HG02642 (cell line): ENCODE measurements around the gene CHKA.

Experiments
- ATAC-seq: cut with Tn5 transposase; IDR thresholded peaks from one replicate; pipeline ENCODE4 v1.9.1; 2021; ENCODE audit warnings: mild to moderate bottlenecking; ENCODE audit not compliant: unreplicated experiment, poor library complexity

CHKA gene

GRCh38 chr11:68121067-68121899, at the start of gene CHKA:
TSS of gene CHKA (minus strand) at chr11:68121388. CDS start at chr11:68121177, 211 bp downstream.
- peak; percentile 89 for ATAC-seq

GRCh38 chr11:68169442-68169841, 48.3 kb upstream of the CHKA start:
- no peak for ATAC-seq

GRCh38 chr11:68168694-68169093, 47.5 kb upstream of the CHKA start:
- no peak for ATAC-seq

- no peak for ATAC-seq
Measured at GRCh38 chr11:68167474-68167873, 46.3 kb upstream of the CHKA start.

GRCh38 chr11:68166969-68167368, 45.8 kb upstream of the CHKA start:
- ATAC-seq = no peak

GRCh38 chr11:68165601-68166000, 44.4 kb upstream of the CHKA start:
- no peak for ATAC-seq

- ATAC-seq = no peak
Measured at GRCh38 chr11:68164437-68164836, 43.2 kb upstream of the CHKA start.

GRCh38 chr11:68163691-68164090, 42.5 kb upstream of the CHKA start:
- ATAC-seq = no peak

GRCh38 chr11:68160100-68160695, 39.0 kb upstream of the CHKA start:
- ATAC-seq = no peak

GRCh38 chr11:68159665-68160064, 38.5 kb upstream of the CHKA start:
- ATAC-seq = no peak

- no peak for ATAC-seq
Measured at GRCh38 chr11:68159161-68159560, 38.0 kb upstream of the CHKA start.

- no peak for ATAC-seq
Measured at GRCh38 chr11:68158580-68158979, 37.4 kb upstream of the CHKA start.

- no peak for ATAC-seq
Measured at GRCh38 chr11:68153742-68154141, 32.6 kb upstream of the CHKA start.

- no peak for ATAC-seq
Measured at GRCh38 chr11:68150037-68150436, 28.8 kb upstream of the CHKA start.

- ATAC-seq = no peak
Measured at GRCh38 chr11:68149417-68149816, 28.2 kb upstream of the CHKA start.

GRCh38 chr11:68148879-68149278, 27.7 kb upstream of the CHKA start:
- no peak for ATAC-seq

- ATAC-seq = no peak
Measured at GRCh38 chr11:68148071-68148805, 27.1 kb upstream of the CHKA start.

- ATAC-seq = no peak
Measured at GRCh38 chr11:68146704-68147474, 25.7 kb upstream of the CHKA start.

GRCh38 chr11:68146010-68146540, 24.9 kb upstream of the CHKA start:
- ATAC-seq = no peak
